ENCODE data around the gene ECT2.

DNA sequence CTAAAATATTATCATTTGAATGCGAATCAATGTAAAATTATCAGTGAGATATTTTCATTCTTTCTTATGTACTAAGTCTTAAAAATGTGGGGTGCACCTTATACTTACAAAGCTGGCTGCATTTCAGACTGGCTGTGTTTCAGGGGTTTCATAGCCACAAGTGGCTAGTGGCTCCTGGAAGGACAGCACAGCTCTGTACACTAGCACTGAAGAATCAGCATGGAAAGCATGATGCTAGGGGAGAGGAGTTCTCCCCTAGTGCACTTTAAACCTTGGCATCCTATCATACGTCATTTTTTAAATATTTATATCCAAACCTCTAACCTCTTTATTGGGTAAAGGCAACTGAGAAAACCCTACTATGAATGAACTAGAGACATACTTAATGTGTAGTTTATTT is 66.4 kb downstream of the ECT2 start:
- TF ChIP-seq POLR2A (IDR thresholded peaks at IDR 0.05): no peak
- TF ChIP-seq, protein P1, sequence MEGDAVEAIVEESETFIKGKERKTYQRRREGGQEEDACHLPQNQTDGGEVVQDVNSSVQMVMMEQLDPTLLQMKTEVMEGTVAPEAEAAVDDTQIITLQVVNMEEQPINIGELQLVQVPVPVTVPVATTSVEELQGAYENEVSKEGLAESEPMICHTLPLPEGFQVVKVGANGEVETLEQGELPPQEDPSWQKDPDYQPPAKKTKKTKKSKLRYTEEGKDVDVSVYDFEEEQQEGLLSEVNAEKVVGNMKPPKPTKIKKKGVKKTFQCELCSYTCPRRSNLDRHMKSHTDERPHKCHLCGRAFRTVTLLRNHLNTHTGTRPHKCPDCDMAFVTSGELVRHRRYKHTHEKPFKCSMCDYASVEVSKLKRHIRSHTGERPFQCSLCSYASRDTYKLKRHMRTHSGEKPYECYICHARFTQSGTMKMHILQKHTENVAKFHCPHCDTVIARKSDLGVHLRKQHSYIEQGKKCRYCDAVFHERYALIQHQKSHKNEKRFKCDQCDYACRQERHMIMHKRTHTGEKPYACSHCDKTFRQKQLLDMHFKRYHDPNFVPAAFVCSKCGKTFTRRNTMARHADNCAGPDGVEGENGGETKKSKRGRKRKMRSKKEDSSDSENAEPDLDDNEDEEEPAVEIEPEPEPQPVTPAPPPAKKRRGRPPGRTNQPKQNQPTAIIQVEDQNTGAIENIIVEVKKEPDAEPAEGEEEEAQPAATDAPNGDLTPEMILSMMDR (IDR thresholded peaks at IDR 0.05 in 4 of 5, conservative IDR thresholded peaks at IDR 0.05 in 1 of 5): no peak
